ENCODE measurements around the gene UCN. TPM values are rescaled to one million over a fixed set of nuclear protein-coding genes. Genes with fewer than 3 reads are reported as not detected.

The UCN gene
- total and polyA plus RNA-seq, 2 of the 4 experiments (the other 2 are of a cell fraction): 0.22 TPM; not detected in 1

DNA sequence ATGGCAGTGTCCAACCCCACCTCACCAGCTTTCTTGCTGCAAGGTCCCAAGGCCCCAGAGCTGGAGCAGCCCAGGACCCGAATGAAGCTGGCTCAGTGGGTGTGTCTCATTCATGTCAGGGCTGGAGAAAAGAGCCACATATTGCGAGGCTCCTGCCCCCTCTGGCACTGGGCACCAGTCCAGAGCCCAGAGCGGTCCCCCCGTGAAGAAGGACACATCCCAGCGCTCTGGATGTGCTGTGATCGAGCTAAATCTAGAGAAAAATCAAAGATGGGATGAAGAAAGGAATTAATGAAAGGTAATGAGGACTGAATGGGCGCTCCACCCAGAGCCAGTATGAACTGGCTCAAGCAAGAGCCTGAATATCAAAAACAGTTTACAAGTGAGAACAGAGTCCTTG, 27.9 kb upstream of the UCN start:
- peaks cover 44% of the 10 kb centered on the region for H3K36me3 ChIP-seq (ENCODE audit: control insufficient read depth, insufficient read depth, low read length)

More for the DNA sequence above, 27.9 kb upstream of the UCN start:
- in situ Hi-C loops (cut with MboI; ENCODE audit: low sequenced_read_pairs) (no loop called here), dilution Hi-C loops (cut with HindIII; ENCODE audit: low sequenced_read_pairs, unreplicated experiment) (no loop called here), intact Hi-C loops (cut with micrococcal nuclease) (no loop called here)
- H3K4me3 ChIP-seq (ENCODE audit: insufficient read depth, low read depth, low read length): no peak overlapping the region
- no peak overlapping the region for H2BK5ac ChIP-seq (ENCODE audit: low read depth, low read length, poor library complexity, severe bottlenecking)
- H2AFZ ChIP-seq (replicated peaks; ENCODE audit: low read length, poor library complexity): no peak overlapping the region
- POLR2A ChIA-PET (ENCODE audit: unreplicated experiment): no interaction called here
- WGBS, 2 experiments (ENCODE audit: extremely low coverage in 2 of 2, insufficient read length in 1 of 2): 96% methylated on average over 5 of the region's 7 CpGs; no CpG with 5 or more reads in 1 of the 2 experiments
- H3K9ac ChIP-seq (ENCODE audit: low read depth, low read length): no peak overlapping the region
- no peak overlapping the region for H3K56ac ChIP-seq (ENCODE audit: extremely low read depth, insufficient read depth, low read length)
- H2AK5ac ChIP-seq (ENCODE audit: low read depth, low read length): no peak overlapping the region
- H3K9me1 ChIP-seq (ENCODE audit: insufficient read depth, low read length): no peaks in the 10 kb centered on the region
- no peak overlapping the region for H4K8ac ChIP-seq (ENCODE audit: low read depth in 2 of 2, low read length in 2 of 2)
- ATAC-seq (ENCODE audit: low read depth): no peak
- H3K18ac ChIP-seq (ENCODE audit: low read depth, low read length): no peak overlapping the region
- H3K27ac ChIP-seq (ENCODE audit: insufficient read depth, low read length): no peak overlapping the region
- no peak overlapping the region for H3K4me2 ChIP-seq (ENCODE audit: low read depth, low read length)
- no peaks in the 10 kb centered on the region for H3K27me3 ChIP-seq (ENCODE audit: control insufficient read depth, insufficient read depth, low read length)
- DNase-seq: no peak
- H4K91ac ChIP-seq (ENCODE audit: insufficient read depth, low read depth, low read length): no peak overlapping the region
- CTCF ChIA-PET: no interaction called here
- H3K79me1 ChIP-seq (ENCODE audit: low read depth in 1 of 2, low read length in 2 of 2): peaks cover 0 to 3% of the 10 kb centered on the region in 2 experiments; a peak in 1 of 4 replicates
- no peak overlapping the region for H2BK120ac ChIP-seq (ENCODE audit: low read depth, low read length)
- no peak overlapping the region for H2BK15ac ChIP-seq (ENCODE audit: low read depth, low read length)
- TF ChIP-seq MAZ (IDR thresholded peaks at IDR 0.05; ENCODE audit: borderline replicate concordance, low read depth, low read length) (no peak), BHLHE40 (IDR thresholded peaks at IDR 0.05; ENCODE audit: low read depth, low read length) (no peak), MXI1 (IDR thresholded peaks at IDR 0.05; ENCODE audit: borderline replicate concordance, low read depth, low read length) (no peak), FOS (IDR thresholded peaks at IDR 0.05; ENCODE audit: low read depth, low read length) (no peak), MAFK (IDR thresholded peaks at IDR 0.05; ENCODE audit: low read depth, low read length) (no peak), RFX5 (IDR thresholded peaks at IDR 0.05; ENCODE audit: low read depth, low read length) (no peak), NFE2L2 (IDR thresholded peaks at IDR 0.05; ENCODE audit: low read depth, low read length) (no peak), SMC3 (IDR thresholded peaks at IDR 0.05; ENCODE audit: low read depth, low read length) (no peak), RAD21 (IDR thresholded peaks at IDR 0.05; ENCODE audit: low read length) (no peak), POLR2A (IDR thresholded peaks at IDR 0.05; ENCODE audit: low read depth, low read length) (no peak), CEBPB (IDR thresholded peaks at IDR 0.05; ENCODE audit: low read depth, low read length) (no peak), CHD1 (IDR thresholded peaks at IDR 0.05; ENCODE audit: low read depth, low read length) (no peak), RCOR1 (IDR thresholded peaks at IDR 0.05; ENCODE audit: insufficient replicate concordance, low read length) (no peak)
- TF ChIP-seq, protein P1, sequence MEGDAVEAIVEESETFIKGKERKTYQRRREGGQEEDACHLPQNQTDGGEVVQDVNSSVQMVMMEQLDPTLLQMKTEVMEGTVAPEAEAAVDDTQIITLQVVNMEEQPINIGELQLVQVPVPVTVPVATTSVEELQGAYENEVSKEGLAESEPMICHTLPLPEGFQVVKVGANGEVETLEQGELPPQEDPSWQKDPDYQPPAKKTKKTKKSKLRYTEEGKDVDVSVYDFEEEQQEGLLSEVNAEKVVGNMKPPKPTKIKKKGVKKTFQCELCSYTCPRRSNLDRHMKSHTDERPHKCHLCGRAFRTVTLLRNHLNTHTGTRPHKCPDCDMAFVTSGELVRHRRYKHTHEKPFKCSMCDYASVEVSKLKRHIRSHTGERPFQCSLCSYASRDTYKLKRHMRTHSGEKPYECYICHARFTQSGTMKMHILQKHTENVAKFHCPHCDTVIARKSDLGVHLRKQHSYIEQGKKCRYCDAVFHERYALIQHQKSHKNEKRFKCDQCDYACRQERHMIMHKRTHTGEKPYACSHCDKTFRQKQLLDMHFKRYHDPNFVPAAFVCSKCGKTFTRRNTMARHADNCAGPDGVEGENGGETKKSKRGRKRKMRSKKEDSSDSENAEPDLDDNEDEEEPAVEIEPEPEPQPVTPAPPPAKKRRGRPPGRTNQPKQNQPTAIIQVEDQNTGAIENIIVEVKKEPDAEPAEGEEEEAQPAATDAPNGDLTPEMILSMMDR (conservative IDR thresholded peaks at IDR 0.05; ENCODE audit: low read depth, low read length): no peak
- TF ChIP-seq, protein P2, sequence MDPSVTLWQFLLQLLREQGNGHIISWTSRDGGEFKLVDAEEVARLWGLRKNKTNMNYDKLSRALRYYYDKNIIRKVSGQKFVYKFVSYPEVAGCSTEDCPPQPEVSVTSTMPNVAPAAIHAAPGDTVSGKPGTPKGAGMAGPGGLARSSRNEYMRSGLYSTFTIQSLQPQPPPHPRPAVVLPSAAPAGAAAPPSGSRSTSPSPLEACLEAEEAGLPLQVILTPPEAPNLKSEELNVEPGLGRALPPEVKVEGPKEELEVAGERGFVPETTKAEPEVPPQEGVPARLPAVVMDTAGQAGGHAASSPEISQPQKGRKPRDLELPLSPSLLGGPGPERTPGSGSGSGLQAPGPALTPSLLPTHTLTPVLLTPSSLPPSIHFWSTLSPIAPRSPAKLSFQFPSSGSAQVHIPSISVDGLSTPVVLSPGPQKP (IDR thresholded peaks at IDR 0.05; ENCODE audit: borderline replicate concordance, low read depth, low read length): no peak
- TF ChIP-seq, protein P3, sequence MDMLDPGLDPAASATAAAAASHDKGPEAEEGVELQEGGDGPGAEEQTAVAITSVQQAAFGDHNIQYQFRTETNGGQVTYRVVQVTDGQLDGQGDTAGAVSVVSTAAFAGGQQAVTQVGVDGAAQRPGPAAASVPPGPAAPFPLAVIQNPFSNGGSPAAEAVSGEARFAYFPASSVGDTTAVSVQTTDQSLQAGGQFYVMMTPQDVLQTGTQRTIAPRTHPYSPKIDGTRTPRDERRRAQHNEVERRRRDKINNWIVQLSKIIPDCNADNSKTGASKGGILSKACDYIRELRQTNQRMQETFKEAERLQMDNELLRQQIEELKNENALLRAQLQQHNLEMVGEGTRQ (IDR thresholded peaks at IDR 0.05; ENCODE audit: low read depth, low read length): no peak
- no TSS peak for BruUV-seq (replicated peaks)
- H2BK20ac ChIP-seq (ENCODE audit: low read depth, low read length): no peak overlapping the region
- H3K4ac ChIP-seq (ENCODE audit: low read depth, low read length): no peak overlapping the region
- H3K14ac ChIP-seq (replicated peaks; ENCODE audit: low read depth, low read length): no peak overlapping the region
- no peak overlapping the region for H3K23ac ChIP-seq (ENCODE audit: low read depth, low read length)
- H4K5ac ChIP-seq (ENCODE audit: low read depth, low read length): no peak overlapping the region
- no peaks in the 10 kb centered on the region for H3K4me1 ChIP-seq (ENCODE audit: control insufficient read depth, insufficient read depth, low read length)
- no peak overlapping the region for H2AK9ac ChIP-seq (replicated peaks; ENCODE audit: low read depth, low read length, poor library complexity)
- H4K20me1 ChIP-seq (ENCODE audit: insufficient read depth, low read length): no peaks in the 10 kb centered on the region
- H3K9me3 ChIP-seq (ENCODE audit: control insufficient read depth, insufficient read depth, low read length): no peaks in the 10 kb centered on the region

Data from IMR-90 (cell line).